Spleen (tissue), 11 donors: ENCODE results near the gene CLEC4D. TPM values are rescaled to one million over a fixed set of nuclear protein-coding genes. Genes with fewer than 3 reads are reported as not detected.

Experiments used
- DNase-seq: peaks from one replicate; pipeline ENCODE4 v3.0.0-alpha.2; 2020
- H3K27ac ChIP-seq, 8 donors: fragments of 200-600 bp; sonication (generic) in 7 of 8; 1 replicate in 4 of 8; 2 replicates in 4 of 8; pipeline versions ENCODE4 v1.5.0 to v1.8.0; 2016 to 2021; ENCODE audit warnings: inconsistent platforms in 4 of 8, mild to moderate bottlenecking in 4 of 8, moderate library complexity in 1 of 8
- H3K27me3 ChIP-seq, 7 donors: fragments of 200-600 bp; sonication (generic) in 6 of 7; replicated peaks in 1 of 7; 1 replicate in 4 of 7; 2 replicates in 3 of 7; pipeline versions ENCODE4 v1.5.0 to v1.8.0; 2016 to 2021; ENCODE audit warnings: inconsistent platforms in 3 of 7, mild to moderate bottlenecking in 1 of 7
- H3K36me3 ChIP-seq, 6 donors: fragments of 200-600 bp; sonication (generic) in 5 of 6; 1 replicate in 4 of 6; 2 replicates in 2 of 6; pipeline versions ENCODE4 v1.5.0 to v1.8.0; 2016 to 2021; ENCODE audit warnings: inconsistent platforms in 2 of 6
- H3K4me1 ChIP-seq, 6 donors: fragments of 200-600 bp; sonication (generic) in 5 of 6; 1 replicate in 3 of 6; 2 replicates in 3 of 6; pipeline versions ENCODE4 v1.5.0 to v1.8.0; 2016 to 2021; ENCODE audit warnings: inconsistent platforms in 3 of 6
- H3K4me3 ChIP-seq, 8 donors: fragments of 200-600 bp; sonication (generic) in 7 of 8; 1 replicate in 4 of 8; 2 replicates in 4 of 8; pipeline versions ENCODE4 v1.5.0 to v1.8.0; 2016 to 2021; ENCODE audit warnings: inconsistent platforms in 4 of 8, mild to moderate bottlenecking in 4 of 8, moderate library complexity in 2 of 8
- H3K9me3 ChIP-seq, 8 donors: fragments of 200-600 bp; sonication (generic) in 7 of 8; 1 replicate in 4 of 8; 2 replicates in 4 of 8; pipeline versions ENCODE4 v1.5.0 to v1.8.0; 2016 to 2021; ENCODE audit warnings: inconsistent platforms in 4 of 8
- POLR2A ChIP-seq, 3 donors: fragments of 450-650 bp; IDR thresholded peaks; one replicate each; pipeline ENCODE4 v1.5.1; 2017; ENCODE audit warnings: antibody characterized with exemption in 3 of 3, mild to moderate bottlenecking in 1 of 3
- POLR2AphosphoS5 ChIP-seq, 3 donors: sonication (generic); formaldehyde crosslinking; IDR thresholded peaks; one replicate each; pipeline ENCODE4 v1.5.1; 2017; ENCODE audit warnings: antibody characterized with exemption in 3 of 3
- WGBS, 5 donors: extraction: QIAGEN DNeasy Blood & Tissue Kit in 3 of 5; methylation state at CpG; one replicate each; pipeline versions ENCODE4 v1.1.5 to v1.1.7; 2013 to 2018; 5-methylcytosine and 5-hydroxymethylcytosine counted together
- intact Hi-C: fragments of 100-400 bp; cut with DNase I; formaldehyde crosslinking; loops from one replicate; pipeline ENCODE4 v1.15.0; 2023; ENCODE audit warnings: low total_unique reads
- polyA plus RNA-seq, 3 donors: library from polyadenylated mRNA; stranded (reverse); fragments of 200-250 nt; gene quantifications; one replicate each; pipeline ENCODE4 v1.2.1, GENCODE V29; 2013
- total RNA-seq, 7 donors: library from RNA; depleted of rRNA in 3 of 7; stranded (reverse); fragments of >200 nt in 3 of 7; fragmentation: NEBNext Ultra II Directional in 4 of 7; extraction: Animal tissue kit (Norgen Biotek cat#: 25700) in 4 of 7; gene quantifications; one replicate each; pipeline versions ENCODE4 v1.1.0 to v1.2.1, GENCODE V29; 2016 to 2021
- TF ChIP-seq, protein P1 (sequence below), 11 experiments: fragments of 200-600 bp in 7 of 11; fragments of 450-650 bp in 4 of 11; sonication (generic) in 4 of 11; IDR thresholded peaks in 8 of 11; conservative IDR thresholded peaks in 3 of 11; 1 replicate in 7 of 11; 2 replicates in 4 of 11; pipeline versions ENCODE4 v1.4.0 to v1.8.0; 2016 to 2021; ENCODE audit warnings: antibody characterized with exemption in 11 of 11, inconsistent platforms in 4 of 11, mild to moderate bottlenecking in 1 of 11
- donor health status: healthy with polysubstance abuse.
- donor health status: DM: no; HTN: no; CAD: no; lungs with moderate emphysema.
- donor health status: DM: no; HTN: no; CAD: no.
- donor health status: Bipolar disorder and iron deficiency.
- donor health status: healthy.
- donor health status: DM: no; HTN: no; CAD: no.
- donor health status: DM: yes; HTN: yes; CAD: no.

CLEC4D gene
- total and polyA plus RNA-seq, 10 donors, result 0.62 to 24.9 (median 8.4) TPM

DNA sequence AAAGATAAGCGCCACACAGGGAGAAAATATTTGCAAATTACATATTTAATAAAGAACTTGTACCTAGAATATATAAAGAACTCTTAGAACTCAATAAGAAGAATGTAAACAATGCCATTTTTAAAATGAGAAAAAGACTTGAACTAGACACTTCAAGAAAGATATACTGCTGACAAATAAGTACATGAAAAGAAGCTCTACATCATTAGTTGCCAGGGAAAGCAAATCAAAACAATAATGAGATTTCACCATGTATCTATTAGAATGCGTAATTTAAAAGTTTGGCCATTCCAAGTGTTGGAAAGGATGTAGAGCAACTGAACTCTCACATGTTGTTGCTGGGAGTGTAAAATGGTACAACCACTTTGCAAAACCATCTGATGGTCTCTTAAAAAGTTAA is 34.3 kb downstream of the CLEC4D start:
- no peak for DNase-seq
- H3K27me3 ChIP-seq, result peaks cover 0 to 21% (median 0%) of the 10 kb centered on the region in 7 donors
- H3K4me3 ChIP-seq, result no peak overlapping the region
- no peaks in the 10 kb centered on the region for H3K36me3 ChIP-seq
- whole genome bisulfite sequencing, 5 donors, result 51 to 96% (median 69%) methylated on average over 2 of the region's 2 CpGs
- H3K9me3 ChIP-seq, result no peaks in the 10 kb centered on the region
- intact Hi-C loops, result loop anchor here (5.0 kb wide), 1 partner anchor 490 kb away; no protein-coding TSS in a partner anchor
- peaks cover 0 to 26% (median 8%) of the 10 kb centered on the region in 6 donors for H3K4me1 ChIP-seq
- no peak for TF ChIP-seq POLR2AphosphoS5 (IDR thresholded peaks at IDR 0.05)
- TF ChIP-seq POLR2A (IDR thresholded peaks at IDR 0.05), result no peak
- TF ChIP-seq, protein P1, sequence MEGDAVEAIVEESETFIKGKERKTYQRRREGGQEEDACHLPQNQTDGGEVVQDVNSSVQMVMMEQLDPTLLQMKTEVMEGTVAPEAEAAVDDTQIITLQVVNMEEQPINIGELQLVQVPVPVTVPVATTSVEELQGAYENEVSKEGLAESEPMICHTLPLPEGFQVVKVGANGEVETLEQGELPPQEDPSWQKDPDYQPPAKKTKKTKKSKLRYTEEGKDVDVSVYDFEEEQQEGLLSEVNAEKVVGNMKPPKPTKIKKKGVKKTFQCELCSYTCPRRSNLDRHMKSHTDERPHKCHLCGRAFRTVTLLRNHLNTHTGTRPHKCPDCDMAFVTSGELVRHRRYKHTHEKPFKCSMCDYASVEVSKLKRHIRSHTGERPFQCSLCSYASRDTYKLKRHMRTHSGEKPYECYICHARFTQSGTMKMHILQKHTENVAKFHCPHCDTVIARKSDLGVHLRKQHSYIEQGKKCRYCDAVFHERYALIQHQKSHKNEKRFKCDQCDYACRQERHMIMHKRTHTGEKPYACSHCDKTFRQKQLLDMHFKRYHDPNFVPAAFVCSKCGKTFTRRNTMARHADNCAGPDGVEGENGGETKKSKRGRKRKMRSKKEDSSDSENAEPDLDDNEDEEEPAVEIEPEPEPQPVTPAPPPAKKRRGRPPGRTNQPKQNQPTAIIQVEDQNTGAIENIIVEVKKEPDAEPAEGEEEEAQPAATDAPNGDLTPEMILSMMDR (IDR thresholded peaks at IDR 0.05 in 8 of 11, conservative IDR thresholded peaks at IDR 0.05 in 3 of 11), result no peak
- H3K27ac ChIP-seq, result no peak overlapping the region

DNA sequence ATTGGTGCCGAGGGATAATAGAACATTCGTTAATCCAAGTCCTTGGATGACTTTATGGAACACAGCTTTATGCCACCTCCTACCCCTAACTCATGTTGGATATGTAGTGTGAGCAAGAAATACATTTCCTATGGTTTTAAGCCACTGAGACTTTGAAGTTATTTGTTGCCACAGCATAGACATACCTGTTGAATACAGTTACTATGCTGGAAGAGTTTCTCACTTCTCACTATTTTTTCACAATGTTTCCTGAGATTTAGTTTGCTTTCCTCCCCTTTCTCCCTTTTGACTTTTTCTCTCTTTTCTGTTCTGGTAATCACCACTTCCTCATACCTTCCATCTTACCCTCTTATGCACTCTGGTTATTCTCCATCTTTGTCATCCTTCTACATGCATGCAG is 34.9 kb downstream of the CLEC4D start:
- TF ChIP-seq POLR2A (IDR thresholded peaks at IDR 0.05), result no peak
- TF ChIP-seq, protein P1 (IDR thresholded peaks at IDR 0.05 in 8 of 11, conservative IDR thresholded peaks at IDR 0.05 in 3 of 11), result no peak
- TF ChIP-seq POLR2AphosphoS5 (IDR thresholded peaks at IDR 0.05), result no peak
- intact Hi-C loops, result loop anchor here (5.0 kb wide), 1 partner anchor 489 kb away; no protein-coding TSS in a partner anchor

DNA sequence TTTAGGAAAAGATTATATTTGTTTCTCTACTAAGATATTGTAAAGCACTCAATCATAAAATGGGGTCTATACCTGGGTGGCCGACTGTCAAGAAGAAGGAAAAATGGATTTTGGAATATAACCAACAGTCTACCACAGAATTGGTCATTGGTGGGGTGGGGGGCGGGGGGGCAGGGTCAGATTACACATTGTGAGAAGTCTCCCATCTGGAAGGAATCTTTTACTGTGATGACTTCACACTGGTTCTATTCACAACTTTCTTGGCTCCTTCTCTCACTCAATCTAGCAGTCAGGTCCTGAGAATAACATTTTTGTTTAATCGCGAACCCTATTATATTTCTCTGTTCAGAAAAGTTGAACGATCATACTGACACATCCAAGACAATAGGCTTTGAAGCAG is 36.1 kb downstream of the CLEC4D start:
- no peak overlapping the region for H3K4me3 ChIP-seq
- H3K9me3 ChIP-seq, result no peaks in the 10 kb centered on the region
- peaks cover 0 to 20% (median 4%) of the 10 kb centered on the region in 6 donors for H3K4me1 ChIP-seq
- H3K36me3 ChIP-seq, result no peaks in the 10 kb centered on the region
- no peak overlapping the region for H3K27ac ChIP-seq
- WGBS, 5 donors, result 85 to 93% (median 89%) methylated on average over 5 of the region's 5 CpGs
- intact Hi-C loops, result loop anchor here (5.0 kb wide), 1 partner anchor 488 kb away; no protein-coding TSS in a partner anchor
- TF ChIP-seq, protein P1 (IDR thresholded peaks at IDR 0.05 in 8 of 11, conservative IDR thresholded peaks at IDR 0.05 in 3 of 11), result no peak
- TF ChIP-seq POLR2AphosphoS5 (IDR thresholded peaks at IDR 0.05), result no peak
- TF ChIP-seq POLR2A (IDR thresholded peaks at IDR 0.05), result no peak
- peaks cover 0 to 12% (median 0%) of the 10 kb centered on the region in 7 donors for H3K27me3 ChIP-seq
- DNase-seq, result no peak

More for the DNA sequence above, 34.9 kb downstream of the CLEC4D start:
- H3K27ac ChIP-seq, result no peak overlapping the region
- DNase-seq, result no peak
- H3K4me3 ChIP-seq, result no peak overlapping the region
- WGBS, 5 donors, result 94 to 98% (median 96%) methylated on average over 2 of the region's 2 CpGs
- peaks cover 0 to 21% (median 0%) of the 10 kb centered on the region in 7 donors for H3K27me3 ChIP-seq
- H3K9me3 ChIP-seq, result no peaks in the 10 kb centered on the region
- peaks cover 0 to 26% (median 8%) of the 10 kb centered on the region in 6 donors for H3K4me1 ChIP-seq
- no peaks in the 10 kb centered on the region for H3K36me3 ChIP-seq

DNA sequence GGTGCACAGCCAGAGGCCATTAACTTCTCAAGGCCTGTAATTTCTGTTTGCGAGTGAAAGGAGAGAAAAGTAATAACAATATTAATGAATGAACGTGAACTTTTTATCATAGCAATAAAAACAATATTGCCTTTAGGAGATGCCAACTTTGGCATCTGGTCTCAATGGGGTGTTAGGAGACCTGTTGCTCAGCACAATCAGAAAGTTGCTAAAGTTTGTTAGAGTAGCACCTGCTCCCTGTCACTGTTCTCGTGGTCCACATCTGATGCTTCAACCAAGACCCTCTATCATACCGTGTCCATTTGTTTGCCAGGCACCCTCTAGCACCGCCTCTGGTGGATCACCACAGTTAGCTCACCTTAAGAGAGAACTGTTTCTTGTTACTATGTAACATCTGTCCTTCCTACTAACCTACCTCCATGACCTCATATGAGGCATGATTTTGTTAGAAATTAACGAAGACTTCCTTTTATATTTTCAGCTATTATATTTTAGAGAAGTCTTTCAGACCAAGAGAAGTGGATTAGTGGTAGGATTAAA is 39.9 kb downstream of the CLEC4D start:
- no peak for DNase-seq
- no peak overlapping the region for H3K4me3 ChIP-seq
- no peaks in the 10 kb centered on the region for H3K9me3 ChIP-seq
- no peaks in the 10 kb centered on the region for H3K36me3 ChIP-seq
- intact Hi-C loops, result no loop called here
- 80 to 88% (median 82%) methylated on average over 6 of the region's 6 CpGs for WGBS, 5 donors
- H3K27ac ChIP-seq, result no peak overlapping the region
- TF ChIP-seq POLR2A (IDR thresholded peaks at IDR 0.05) (no peak), POLR2AphosphoS5 (IDR thresholded peaks at IDR 0.05) (no peak)
- TF ChIP-seq, protein P1 (IDR thresholded peaks at IDR 0.05 in 8 of 11, conservative IDR thresholded peaks at IDR 0.05 in 3 of 11), result no peak
- peaks cover 0 to 5% (median 0%) of the 10 kb centered on the region in 6 donors for H3K4me1 ChIP-seq
- peaks cover 0 to 8% (median 0%) of the 10 kb centered on the region in 7 donors for H3K27me3 ChIP-seq
